Right renal cortex interstitium (tissue), 3 donors: ENCODE results near the gene ZNF790. TPM values are rescaled to one million over a fixed set of nuclear protein-coding genes. Genes with fewer than 3 reads are reported as not detected.
"Not testable (repeated sequence)": the region's sequence is repeated elsewhere in the genome, so short reads cannot be mapped to it uniquely, and the experiment has no call there.

Source experiments
- DNase-seq, 3 donors: peaks; one replicate each; pipeline ENCODE4 v3.0.0-alpha.2; 2013; ENCODE audit warnings: low read depth in 3 of 3, low spot score in 2 of 3
- polyA plus RNA-seq, 3 donors: library from polyadenylated mRNA; unstranded; fragments of 120-200 nt; gene quantifications; one replicate each; pipeline ENCODE4 v1.2.1, GENCODE V29; 2013; ENCODE audit not compliant: insufficient read length in 3 of 3

The ZNF790 gene
- polyA plus RNA-seq = 10 to 100 TPM; 11.4 to 12.4 (median 12.4) TPM

- peak; percentile 88 to 94 (median 93) for DNase-seq
Measured at GRCh38 chr19:36837906-36838783, at the start of gene ZNF790. Gene ZNF790 (minus strand): TSS chr19:36838387. CDS start chr19:36825619, 12,768 bp downstream.

GRCh38 chr19:36876993-36877938, 39.1 kb upstream of the ZNF790 start:
- no peak for DNase-seq

- DNase-seq = no peak
Measured at GRCh38 chr19:36851898-36852297, 13.7 kb upstream of the ZNF790 start.

GRCh38 chr19:36850559-36851442, 12.6 kb upstream of the ZNF790 start, which contains the start of gene ZNF345:
Gene ZNF345 (plus strand): TSS chr19:36850876. CDS start chr19:36876831, 25,955 bp downstream.
- peak; percentile 92 to 97 (median 93) for DNase-seq

GRCh38 chr19:36849701-36850558, 11.7 kb upstream of the ZNF790 start:
- peak; percentile 86 to 94 (median 91) for DNase-seq

- no peak for DNase-seq
Measured at GRCh38 chr19:36847968-36848367, 9.8 kb upstream of the ZNF790 start.

GRCh38 chr19:36838784-36839324, 667 bp upstream of the ZNF790 start:
- no peak for DNase-seq

- peak in 1 of 3 donors; percentile 13 for DNase-seq
Measured at GRCh38 chr19:36837176-36837905, 846 bp downstream of the ZNF790 start.

- DNase-seq = no peak
Measured at GRCh38 chr19:36833430-36833829, 4.8 kb downstream of the ZNF790 start.

- DNase-seq = no peak
Measured at GRCh38 chr19:36821758-36822157, 16.4 kb downstream of the ZNF790 start.

- no peak for DNase-seq
Measured at GRCh38 chr19:36819130-36819630, 19.0 kb downstream of the ZNF790 start.

- DNase-seq = no peak
Measured at GRCh38 chr19:36807029-36807428, 31.2 kb downstream of the ZNF790 start.

- DNase-seq = no peak
Measured at GRCh38 chr19:36805364-36805763, 32.8 kb downstream of the ZNF790 start.

GRCh38 chr19:36797786-36798108, 40.4 kb downstream of the ZNF790 start:
- DNase-seq = no peak

- DNase-seq = no peak
Measured at GRCh38 chr19:36796714-36796992, 41.5 kb downstream of the ZNF790 start.

GRCh38 chr19:36791420-36792141, 46.6 kb downstream of the ZNF790 start:
- DNase-seq = not testable (repeated sequence)

- DNase-seq = no peak
Measured at GRCh38 chr19:36775768-36776167, 62.4 kb downstream of the ZNF790 start.

- no peak for DNase-seq
Measured at GRCh38 chr19:36773223-36773579, 65.0 kb downstream of the ZNF790 start.
